Transverse colon (tissue), 4 donors: ENCODE results near the gene ARHGAP8. TPM values are rescaled to one million over a fixed set of nuclear protein-coding genes. Genes with fewer than 3 reads are reported as not detected.

ENCODE experiments used
- DNase-seq: peaks from one replicate; pipeline ENCODE4 v3.0.0-alpha.2; 2019
- H3K27ac ChIP-seq, 4 donors: fragments of 200-600 bp; sonication (generic); 2 replicates each; pipeline ENCODE4 v1.5.1; 2016 to 2018; ENCODE audit warnings: inconsistent platforms in 4 of 4
- H3K27me3 ChIP-seq: fragments of 200-600 bp; sonication (generic); 2 replicates; pipeline ENCODE4 v1.5.1; 2017; ENCODE audit warnings: inconsistent platforms
- H3K36me3 ChIP-seq, 4 donors: fragments of 200-600 bp; sonication (generic); 2 replicates each; pipeline ENCODE4 v1.5.1; 2017 to 2019; ENCODE audit warnings: inconsistent platforms in 4 of 4
- H3K4me1 ChIP-seq, 4 donors: fragments of 200-600 bp; sonication (generic); 2 replicates each; pipeline ENCODE4 v1.5.1; 2017 to 2020; ENCODE audit warnings: inconsistent platforms in 4 of 4
- H3K4me3 ChIP-seq, 4 donors: fragments of 200-600 bp; sonication (generic); 1 replicate in 1 of 4; 2 replicates in 3 of 4; pipeline versions ENCODE4 v1.5.1 to v1.6.1; 2017 to 2019; ENCODE audit warnings: inconsistent platforms in 4 of 4
- H3K9me3 ChIP-seq, 2 donors: fragments of 200-600 bp; sonication (generic); 2 replicates each; pipeline ENCODE4 v1.5.1; 2017 to 2019; ENCODE audit warnings: inconsistent platforms in 2 of 2
- EP300 ChIP-seq: sonication (generic); formaldehyde crosslinking; IDR thresholded peaks from one replicate; pipeline ENCODE4 v1.6.1; 2017; ENCODE audit warnings: antibody characterized with exemption, low read depth
- POLR2A ChIP-seq: fragments of 450-650 bp; IDR thresholded peaks from one replicate; pipeline ENCODE4 v1.6.1; 2016; ENCODE audit warnings: antibody characterized with exemption, mild to moderate bottlenecking, moderate library complexity
- POLR2AphosphoS5 ChIP-seq, 3 donors: sonication (generic); formaldehyde crosslinking; IDR thresholded peaks; one replicate each; pipeline ENCODE4 v1.6.1; 2016; ENCODE audit warnings: antibody characterized with exemption in 3 of 3
- WGBS, 2 donors: methylation state at CpG; one replicate each; pipeline ENCODE4 v1.1.5; 2018; ENCODE audit warnings: low coverage in 1 of 2; 5-methylcytosine and 5-hydroxymethylcytosine counted together
- in situ Hi-C, 4 donors: fragments of 200-750 bp; cut with MboI; loops; one replicate each; pipeline versions ENCODE4 v1.15.0 to v1.15.1; 2017; ENCODE audit warnings: low sequenced_read_pairs in 3 of 4, low pct_ligation_motif_present in 1 of 4, low pct_unique_long_range_greater_than_20kb in 1 of 4
- intact Hi-C: fragments of 100-400 bp; cut with DNase I; formaldehyde crosslinking; loops from one replicate; pipeline ENCODE4 v1.15.1; 2023; ENCODE audit warnings: low total_unique reads
- total RNA-seq, 4 donors: library from RNA; depleted of rRNA; stranded (reverse); fragments of >200 nt; gene quantifications; one replicate each; pipeline ENCODE4 v1.1.0, GENCODE V29; 2016
- TF ChIP-seq, protein P1 (sequence below), 5 experiments: fragments of 200-600 bp in 3 of 5; fragments of 450-650 bp in 2 of 5; sonication (generic) in 3 of 5; IDR thresholded peaks; 1 replicate in 2 of 5; 2 replicates in 3 of 5; pipeline ENCODE4 v1.5.1; 2016 to 2017; ENCODE audit warnings: antibody characterized with exemption in 5 of 5, inconsistent platforms in 3 of 5, mild to moderate bottlenecking in 2 of 5, moderate library complexity in 1 of 5

ARHGAP8 gene
- total RNA-seq, 4 donors from 2014 or later = 28.6 to 51.5 (median 31.5) TPM

DNA sequence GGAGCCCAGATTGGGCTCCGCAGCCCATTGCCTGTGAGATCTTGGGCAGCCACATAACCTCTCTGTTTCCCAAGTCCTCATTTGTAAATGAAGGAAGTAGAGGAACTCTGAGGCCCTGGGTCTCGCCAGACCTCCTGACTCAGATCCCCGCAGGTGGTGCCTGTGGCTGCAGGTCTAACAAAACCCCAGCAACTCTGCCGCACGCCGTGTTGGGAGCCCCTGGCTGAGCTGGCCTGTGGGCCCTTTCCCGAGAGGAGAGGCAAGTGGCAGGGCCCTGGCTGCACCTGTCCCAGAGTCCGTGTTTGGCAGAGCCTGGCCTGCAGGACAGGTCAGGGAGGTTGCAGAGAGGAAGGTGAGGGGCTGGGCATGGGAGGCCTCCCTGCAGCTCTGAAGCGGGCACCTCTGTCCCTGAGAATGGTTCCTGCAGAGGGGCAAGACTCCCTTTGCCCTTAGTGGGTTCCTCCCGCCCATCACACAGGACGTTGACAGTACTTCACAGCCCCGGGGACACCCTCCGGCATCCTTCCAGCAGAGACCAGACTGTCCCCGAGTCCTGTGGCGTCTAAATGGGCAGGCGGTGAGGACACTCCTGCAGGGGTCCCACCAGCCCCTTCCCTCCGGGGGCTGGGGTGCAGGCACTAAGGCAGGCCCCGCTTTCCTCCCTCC, 67.7 kb downstream of the ARHGAP8 start:
- 80% methylated on average over 15 of the region's 18 CpGs; no CpG with 5 or more reads in 1 of the 2 donors for WGBS, 2 donors
- DNase-seq = no peak
- in situ Hi-C loops = loop anchor here in 1 of 4 donors (25.0 kb wide), 1 partner anchor 267 kb away; no protein-coding TSS in a partner anchor

DNA sequence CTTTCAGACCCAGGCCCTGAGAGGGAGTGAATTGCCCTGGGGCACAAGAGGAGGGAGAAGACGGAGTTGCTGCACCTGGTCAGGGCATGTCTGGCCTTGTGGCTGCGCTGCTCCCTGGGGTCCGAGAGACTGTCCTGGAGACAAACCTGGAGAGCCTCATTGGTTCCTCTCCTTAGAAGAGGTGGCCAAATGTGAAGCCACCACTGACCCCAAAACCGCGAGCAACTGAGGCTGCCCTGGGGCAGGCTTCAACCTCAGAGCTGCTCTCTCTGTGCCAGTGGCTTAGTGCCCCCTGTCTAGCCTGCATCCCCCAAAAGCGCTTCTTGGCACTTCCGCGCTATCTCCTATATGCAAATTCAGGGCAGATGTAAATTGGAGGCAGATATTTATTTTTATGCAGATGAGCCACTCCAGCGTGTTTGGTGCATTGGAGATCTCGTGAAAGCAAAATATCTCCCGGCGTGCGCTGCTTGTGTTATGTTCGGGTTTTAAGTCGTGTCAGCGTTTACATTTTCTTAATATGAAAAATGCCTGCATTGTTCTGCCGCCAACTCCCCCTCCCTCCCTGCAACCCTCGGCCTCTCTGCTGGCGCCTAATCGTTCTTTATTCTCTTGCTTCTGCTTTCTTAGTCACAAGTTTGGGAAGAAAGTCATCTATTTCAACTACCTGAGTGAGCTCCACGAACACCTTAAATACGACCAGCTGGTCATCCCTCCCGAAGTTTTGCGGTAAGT, 69.5 kb downstream of the ARHGAP8 start:
- Histone ChIP-seq H3K4me3 (no peak overlapping the region), H3K27ac (no peak overlapping the region), H3K27me3 (peaks cover 4% of the 10 kb centered on the region), H3K36me3 (no peaks in the 10 kb centered on the region), H3K4me1 (peaks cover 0 to 3% (median 0%) of the 10 kb centered on the region in 4 donors), H3K9me3 (no peaks in the 10 kb centered on the region)
- WGBS, 2 donors = 78 to 81% methylated on average over 7 to 24 of the region's 24 CpGs
- TF ChIP-seq POLR2A (no peak), POLR2AphosphoS5 (IDR thresholded peaks at IDR 0.05) (no peak), EP300 (no peak)
- TF ChIP-seq, protein P1, sequence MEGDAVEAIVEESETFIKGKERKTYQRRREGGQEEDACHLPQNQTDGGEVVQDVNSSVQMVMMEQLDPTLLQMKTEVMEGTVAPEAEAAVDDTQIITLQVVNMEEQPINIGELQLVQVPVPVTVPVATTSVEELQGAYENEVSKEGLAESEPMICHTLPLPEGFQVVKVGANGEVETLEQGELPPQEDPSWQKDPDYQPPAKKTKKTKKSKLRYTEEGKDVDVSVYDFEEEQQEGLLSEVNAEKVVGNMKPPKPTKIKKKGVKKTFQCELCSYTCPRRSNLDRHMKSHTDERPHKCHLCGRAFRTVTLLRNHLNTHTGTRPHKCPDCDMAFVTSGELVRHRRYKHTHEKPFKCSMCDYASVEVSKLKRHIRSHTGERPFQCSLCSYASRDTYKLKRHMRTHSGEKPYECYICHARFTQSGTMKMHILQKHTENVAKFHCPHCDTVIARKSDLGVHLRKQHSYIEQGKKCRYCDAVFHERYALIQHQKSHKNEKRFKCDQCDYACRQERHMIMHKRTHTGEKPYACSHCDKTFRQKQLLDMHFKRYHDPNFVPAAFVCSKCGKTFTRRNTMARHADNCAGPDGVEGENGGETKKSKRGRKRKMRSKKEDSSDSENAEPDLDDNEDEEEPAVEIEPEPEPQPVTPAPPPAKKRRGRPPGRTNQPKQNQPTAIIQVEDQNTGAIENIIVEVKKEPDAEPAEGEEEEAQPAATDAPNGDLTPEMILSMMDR (IDR thresholded peaks at IDR 0.05) = no peak
- no peak for DNase-seq
- intact Hi-C loops = no loop called here
- in situ Hi-C loops = loop anchor here in 1 of 4 donors (25.0 kb wide), 1 partner anchor 265 kb away; no protein-coding TSS in a partner anchor

More for the DNA sequence above, 67.7 kb downstream of the ARHGAP8 start:
- Histone ChIP-seq H3K27me3 (peaks cover 4% of the 10 kb centered on the region), H3K4me1 (peaks cover 0 to 3% (median 0%) of the 10 kb centered on the region in 4 donors), H3K9me3 (no peaks in the 10 kb centered on the region), H3K4me3 (no peak overlapping the region), H3K27ac (no peak overlapping the region), H3K36me3 (no peaks in the 10 kb centered on the region)
- no peak for TF ChIP-seq POLR2A
- TF ChIP-seq POLR2AphosphoS5 (IDR thresholded peaks at IDR 0.05) = no peak
- TF ChIP-seq EP300 = no peak
- TF ChIP-seq, protein P1 (IDR thresholded peaks at IDR 0.05) = no peak
- intact Hi-C loops = no loop called here

DNA sequence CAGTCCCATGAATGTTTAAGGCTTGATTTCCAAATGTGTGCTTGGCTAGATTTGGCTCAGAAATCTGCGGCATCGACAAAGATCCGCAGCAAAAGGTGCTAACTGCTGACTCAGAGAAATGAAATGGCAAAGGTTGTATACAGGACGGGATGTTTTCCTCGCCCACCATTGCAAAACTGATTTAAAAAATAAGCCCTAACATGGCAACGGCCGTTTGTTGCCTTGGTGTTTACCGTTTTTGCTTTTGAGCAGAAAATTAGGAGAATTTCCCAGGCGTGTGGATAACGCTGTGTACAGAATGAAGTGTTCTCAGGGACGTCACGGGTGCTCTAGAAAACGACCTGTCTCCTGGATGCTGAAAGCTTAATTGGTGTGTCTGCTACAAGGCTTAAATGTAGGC, 70.2 kb downstream of the ARHGAP8 start:
- H3K27me3 ChIP-seq = peaks cover 4% of the 10 kb centered on the region
- H3K27ac ChIP-seq = no peak overlapping the region
- WGBS, 2 donors = 73% methylated on average over 13 of the region's 13 CpGs; no CpG with 5 or more reads in 1 of the 2 donors
- H3K36me3 ChIP-seq = no peaks in the 10 kb centered on the region
- TF ChIP-seq POLR2A = no peak
- TF ChIP-seq, protein P1 (IDR thresholded peaks at IDR 0.05) = no peak
- TF ChIP-seq POLR2AphosphoS5 (IDR thresholded peaks at IDR 0.05) = no peak
- TF ChIP-seq EP300 = no peak
- no peak for DNase-seq
- peaks cover 0 to 3% (median 0%) of the 10 kb centered on the region in 4 donors for H3K4me1 ChIP-seq
- no peaks in the 10 kb centered on the region for H3K9me3 ChIP-seq
- in situ Hi-C loops (loop anchor here in 1 of 4 donors (25.0 kb wide), 1 partner anchor 265 kb away; no protein-coding TSS in a partner anchor), intact Hi-C loops (no loop called here)
- H3K4me3 ChIP-seq = no peak overlapping the region

DNA sequence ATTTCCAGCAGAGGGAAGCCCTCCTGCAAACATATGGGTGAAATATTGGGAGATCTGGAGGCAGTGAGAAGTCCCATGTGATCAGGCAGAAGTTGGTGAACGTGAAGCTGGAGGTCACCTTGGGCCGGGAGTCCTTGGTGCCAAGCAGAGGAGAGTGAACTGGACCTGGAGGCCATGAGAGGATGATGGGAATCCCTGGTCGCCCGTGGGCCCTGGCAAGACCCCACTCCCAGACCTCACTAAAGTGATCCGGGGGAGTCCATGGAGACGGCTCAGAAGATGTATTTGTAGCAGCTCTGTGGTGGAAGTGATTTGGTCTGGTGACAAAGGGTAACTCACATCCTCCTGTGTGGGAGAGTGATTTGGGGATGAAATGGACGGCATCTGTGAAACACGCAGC, 71.0 kb downstream of the ARHGAP8 start:
- Histone ChIP-seq H3K9me3 (no peaks in the 10 kb centered on the region), H3K27ac (no peak overlapping the region), H3K4me3 (no peak overlapping the region), H3K36me3 (no peaks in the 10 kb centered on the region), H3K27me3 (peaks cover 4% of the 10 kb centered on the region), H3K4me1 (peaks cover 0 to 3% (median 0%) of the 10 kb centered on the region in 4 donors)
- no peak for TF ChIP-seq POLR2AphosphoS5 (IDR thresholded peaks at IDR 0.05)
- TF ChIP-seq POLR2A = no peak
- TF ChIP-seq, protein P1 (IDR thresholded peaks at IDR 0.05) = no peak
- no peak for TF ChIP-seq EP300
- intact Hi-C loops (no loop called here), in situ Hi-C loops (loop anchor here in 1 of 4 donors (25.0 kb wide), 1 partner anchor 264 kb away; no protein-coding TSS in a partner anchor)
- WGBS, 2 donors = 95% methylated on average over 8 of the region's 8 CpGs; no CpG with 5 or more reads in 1 of the 2 donors
- no peak for DNase-seq
